Glutamatergic neuron (in vitro differentiated cells): ENCODE measurements around the gene SZT2. TPM values are rescaled to one million over a fixed set of nuclear protein-coding genes. Genes with fewer than 3 reads are reported as not detected.
"Not testable (repeated sequence)": the region's sequence is repeated elsewhere in the genome, so short reads cannot be mapped to it uniquely, and the experiment has no call there.

Experiments used
- DNase-seq: peaks from one replicate; pipeline ENCODE4 v3.0.0; 2022
- H3K27ac Mint-ChIP-seq: one replicate; pipeline ENCODE4 v1.8.0; 2020; ENCODE audit warnings: mild to moderate bottlenecking, mixed read lengths, inconsistent platforms; ENCODE audit not compliant: unreplicated experiment
- H3K27me3 Mint-ChIP-seq: one replicate; pipeline ENCODE4 v1.8.0; 2020; ENCODE audit warnings: mild to moderate bottlenecking, moderate library complexity, mixed read lengths, inconsistent platforms; ENCODE audit not compliant: unreplicated experiment
- H3K36me3 Mint-ChIP-seq: one replicate; pipeline ENCODE4 v1.8.0; 2020; ENCODE audit warnings: mild to moderate bottlenecking, mixed read lengths, inconsistent platforms; ENCODE audit not compliant: unreplicated experiment
- H3K4me1 Mint-ChIP-seq: one replicate; pipeline ENCODE4 v1.8.0; 2020; ENCODE audit warnings: mild to moderate bottlenecking, low read depth, mixed read lengths, inconsistent platforms; ENCODE audit not compliant: unreplicated experiment
- H3K4me3 Mint-ChIP-seq: one replicate; pipeline ENCODE4 v1.8.0; 2020; ENCODE audit warnings: mild to moderate bottlenecking, mixed read lengths, inconsistent platforms; ENCODE audit not compliant: unreplicated experiment
- H3K9me3 Mint-ChIP-seq: one replicate; pipeline ENCODE4 v1.8.0; 2020; ENCODE audit warnings: mild to moderate bottlenecking, moderate library complexity, mixed read lengths, inconsistent platforms; ENCODE audit not compliant: unreplicated experiment
- CTCF ChIP-seq: fragments of 200-600 bp; sonication (generic); IDR thresholded peaks from one replicate; pipeline ENCODE4 v1.5.0; 2021; ENCODE audit not compliant: partially characterized antibody, unreplicated experiment
- total RNA-seq: library from RNA; stranded (reverse); fragmentation: NEBNext Ultra II Directional; extraction: Animal tissue kit (Norgen Biotek cat#: 25700); gene quantifications from one replicate; pipeline ENCODE4 v1.2.1, GENCODE V29; 2021; ENCODE audit not compliant: unreplicated experiment

Gene SZT2
- total RNA-seq, 1 donor from 2014 or later = 85.3 TPM

GRCh38 chr1:43469932-43470331 is 80.2 kb downstream of the SZT2 start:
- H3K27ac Mint-ChIP-seq = no peak overlapping the region
- no peaks in the 10 kb centered on the region for H3K36me3 Mint-ChIP-seq
- no peaks in the 10 kb centered on the region for H3K9me3 Mint-ChIP-seq
- H3K4me1 Mint-ChIP-seq = no peaks in the 10 kb centered on the region
- no peak for TF ChIP-seq CTCF
- DNase-seq = no peak
- no peaks in the 10 kb centered on the region for H3K27me3 Mint-ChIP-seq
- H3K4me3 Mint-ChIP-seq = no peak overlapping the region

GRCh38 chr1:43472087-43472462 is 82.4 kb downstream of the SZT2 start:
- H3K36me3 Mint-ChIP-seq = no peaks in the 10 kb centered on the region
- TF ChIP-seq CTCF = no peak
- no peak overlapping the region for H3K4me3 Mint-ChIP-seq
- H3K9me3 Mint-ChIP-seq = no peaks in the 10 kb centered on the region
- no peak overlapping the region for H3K27ac Mint-ChIP-seq
- no peaks in the 10 kb centered on the region for H3K4me1 Mint-ChIP-seq
- H3K27me3 Mint-ChIP-seq = no peaks in the 10 kb centered on the region
- no peak for DNase-seq

GRCh38 chr1:43472463-43473151 is 82.9 kb downstream of the SZT2 start:
- not testable (repeated sequence) for H3K36me3 Mint-ChIP-seq, DNase-seq, H3K27ac Mint-ChIP-seq, H3K4me3 Mint-ChIP-seq, H3K9me3 Mint-ChIP-seq, H3K27me3 Mint-ChIP-seq, H3K4me1 Mint-ChIP-seq

GRCh38 chr1:43473463-43473862 is 83.8 kb downstream of the SZT2 start:
- no peak for TF ChIP-seq CTCF
- Mint-ChIP-seq H3K27me3 (no peaks in the 10 kb centered on the region), H3K36me3 (no peaks in the 10 kb centered on the region), H3K9me3 (no peaks in the 10 kb centered on the region), H3K4me3 (no peak overlapping the region), H3K4me1 (no peaks in the 10 kb centered on the region), H3K27ac (no peak overlapping the region)
- no peak for DNase-seq

GRCh38 chr1:43475611-43476401 is 86.1 kb downstream of the SZT2 start:
- DNase-seq, H3K27me3 Mint-ChIP-seq, H3K4me1 Mint-ChIP-seq, H3K27ac Mint-ChIP-seq, H3K4me3 Mint-ChIP-seq, H3K36me3 Mint-ChIP-seq, H3K9me3 Mint-ChIP-seq: not testable (repeated sequence)

GRCh38 chr1:43477716-43478115 is 88.0 kb downstream of the SZT2 start:
- H3K27ac Mint-ChIP-seq = no peak overlapping the region
- H3K4me1 Mint-ChIP-seq = peaks cover 3% of the 10 kb centered on the region
- TF ChIP-seq CTCF = no peak
- H3K27me3 Mint-ChIP-seq = peaks cover 1% of the 10 kb centered on the region
- no peak overlapping the region for H3K4me3 Mint-ChIP-seq
- H3K36me3 Mint-ChIP-seq = no peaks in the 10 kb centered on the region
- no peak for DNase-seq
- no peaks in the 10 kb centered on the region for H3K9me3 Mint-ChIP-seq
